Stimulated activated CD8-positive, alpha-beta memory T cell treated with anti-CD3 and anti-CD28 coated beads, Interleukin-7, amount 100 ng/mL, for 1 hour (primary cell): ENCODE results near the gene DNAH12.

ENCODE experiments used
- DNase-seq, 2 donors: peaks; one replicate each; pipeline ENCODE4 v3.0.0-alpha.2; 2020; ENCODE audit warnings: low read depth in 2 of 2

DNAH12 gene, protein sequence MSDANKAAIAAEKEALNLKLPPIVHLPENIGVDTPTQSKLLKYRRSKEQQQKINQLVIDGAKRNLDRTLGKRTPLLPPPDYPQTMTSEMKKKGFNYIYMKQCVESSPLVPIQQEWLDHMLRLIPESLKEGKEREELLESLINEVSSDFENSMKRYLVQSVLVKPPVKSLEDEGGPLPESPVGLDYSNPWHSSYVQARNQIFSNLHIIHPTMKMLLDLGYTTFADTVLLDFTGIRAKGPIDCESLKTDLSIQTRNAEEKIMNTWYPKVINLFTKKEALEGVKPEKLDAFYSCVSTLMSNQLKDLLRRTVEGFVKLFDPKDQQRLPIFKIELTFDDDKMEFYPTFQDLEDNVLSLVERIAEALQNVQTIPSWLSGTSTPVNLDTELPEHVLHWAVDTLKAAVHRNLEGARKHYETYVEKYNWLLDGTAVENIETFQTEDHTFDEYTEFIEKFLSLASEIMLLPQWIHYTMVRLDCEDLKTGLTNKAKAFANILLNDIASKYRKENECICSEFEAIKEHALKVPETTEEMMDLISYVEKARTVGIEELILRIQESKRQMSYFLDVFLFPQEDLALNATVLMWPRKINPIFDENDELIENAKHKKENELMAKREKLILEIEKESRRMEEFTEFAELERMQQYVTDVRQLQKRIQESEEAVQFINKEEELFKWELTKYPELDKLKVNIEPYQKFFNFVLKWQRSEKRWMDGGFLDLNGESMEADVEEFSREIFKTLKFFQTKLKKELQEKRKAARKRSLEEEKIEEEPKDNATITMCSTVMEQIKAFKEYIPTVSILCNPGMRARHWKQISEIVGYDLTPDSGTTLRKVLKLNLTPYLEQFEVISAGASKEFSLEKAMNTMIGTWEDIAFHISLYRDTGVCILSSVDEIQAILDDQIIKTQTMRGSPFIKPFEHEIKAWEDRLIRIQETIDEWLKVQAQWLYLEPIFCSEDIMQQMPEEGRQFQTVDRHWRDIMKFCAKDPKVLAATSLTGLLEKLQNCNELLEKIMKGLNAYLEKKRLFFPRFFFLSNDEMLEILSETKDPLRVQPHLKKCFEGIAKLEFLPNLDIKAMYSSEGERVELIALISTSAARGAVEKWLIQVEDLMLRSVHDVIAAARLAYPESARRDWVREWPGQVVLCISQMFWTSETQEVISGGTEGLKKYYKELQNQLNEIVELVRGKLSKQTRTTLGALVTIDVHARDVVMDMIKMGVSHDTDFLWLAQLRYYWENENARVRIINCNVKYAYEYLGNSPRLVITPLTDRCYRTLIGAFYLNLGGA (N-terminal part only)

DNA sequence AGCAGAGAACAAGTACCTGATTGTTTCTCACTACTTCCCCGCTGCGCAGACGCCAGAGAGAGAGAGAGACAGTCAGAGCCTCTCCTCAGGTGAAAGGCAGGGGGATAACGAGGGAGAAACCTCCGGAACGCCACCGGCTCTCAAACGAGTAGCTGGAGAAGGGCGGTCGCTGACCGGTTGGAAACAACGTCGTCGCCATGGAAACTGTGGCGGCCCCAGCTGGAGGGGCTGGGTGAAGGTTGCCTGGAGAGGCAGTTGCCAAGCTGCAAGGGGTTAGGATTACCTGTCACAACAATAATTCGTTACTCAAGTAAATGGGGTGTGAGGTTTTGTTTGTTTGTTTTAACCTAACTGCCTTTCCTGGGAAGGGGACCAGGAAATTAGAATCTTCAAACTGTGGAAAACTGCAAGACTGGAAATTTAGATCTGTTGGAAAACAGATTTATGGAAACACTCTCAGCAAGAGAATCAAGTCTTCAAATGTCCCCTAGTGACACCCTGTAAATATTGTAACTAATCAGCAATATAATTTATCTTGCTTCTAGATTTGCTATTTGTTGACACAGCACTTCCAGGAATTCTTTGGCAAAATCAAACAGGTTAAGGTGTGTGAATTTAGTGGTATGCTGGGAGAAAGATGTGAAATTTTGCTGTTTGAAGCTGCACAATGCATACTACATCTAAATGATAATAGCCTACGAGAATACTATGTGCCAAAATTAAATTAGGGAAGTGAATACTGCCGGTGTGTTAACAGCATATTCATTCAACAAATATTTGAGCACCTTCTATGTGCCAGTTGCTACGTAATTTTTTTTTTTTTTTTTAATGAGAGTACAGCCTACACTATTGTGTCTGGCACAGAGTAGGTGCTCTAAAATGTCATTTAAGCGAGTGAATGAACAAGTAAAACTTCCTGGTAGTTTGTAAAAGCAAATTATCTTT is at the start of gene DNAH12:
Gene DNAH12 (minus strand): TSS at position 164 of the 945 bp plus-strand sequence. CDS start 1,474 bp downstream, outside the sequence.
- no peak for DNase-seq

DNA sequence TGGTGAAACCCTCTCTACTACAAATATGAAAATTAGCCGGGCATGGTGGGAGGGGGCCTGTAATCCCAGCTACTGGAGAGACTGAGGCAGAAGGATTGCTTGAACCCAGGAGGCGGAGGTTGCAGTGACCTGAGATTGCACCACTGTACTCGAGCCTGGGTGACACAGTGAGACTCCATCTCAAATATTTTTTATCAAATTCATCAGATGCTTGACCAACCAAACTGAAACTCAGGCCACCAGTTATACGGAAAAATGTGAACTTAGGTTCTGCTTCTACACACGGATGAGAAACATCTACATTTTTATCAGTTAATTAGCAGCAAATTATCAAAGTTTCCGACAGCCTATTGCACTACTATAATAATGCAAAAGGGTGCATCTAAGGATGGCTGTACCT is 48.2 kb upstream of the DNAH12 start:
- no peak for DNase-seq

DNA sequence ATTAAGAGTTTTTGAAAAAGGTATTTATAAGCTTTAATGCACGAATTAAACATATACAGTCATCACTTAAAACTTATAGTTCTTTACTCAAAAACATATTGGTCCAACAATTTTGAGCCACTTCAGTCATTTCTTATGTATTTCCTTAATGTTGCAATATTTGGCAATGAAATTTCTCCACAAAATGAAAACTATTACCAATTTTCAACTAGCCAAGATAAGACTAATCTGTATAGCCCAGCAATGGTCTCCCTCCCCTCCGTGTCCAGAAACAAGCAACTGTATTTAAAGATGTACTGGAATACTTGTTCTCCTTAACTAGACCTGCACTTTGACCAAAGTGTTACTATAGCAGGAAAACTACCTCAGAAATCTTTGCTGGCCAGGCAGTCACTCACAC is 43.8 kb upstream of the DNAH12 start:
- no peak for DNase-seq

DNA sequence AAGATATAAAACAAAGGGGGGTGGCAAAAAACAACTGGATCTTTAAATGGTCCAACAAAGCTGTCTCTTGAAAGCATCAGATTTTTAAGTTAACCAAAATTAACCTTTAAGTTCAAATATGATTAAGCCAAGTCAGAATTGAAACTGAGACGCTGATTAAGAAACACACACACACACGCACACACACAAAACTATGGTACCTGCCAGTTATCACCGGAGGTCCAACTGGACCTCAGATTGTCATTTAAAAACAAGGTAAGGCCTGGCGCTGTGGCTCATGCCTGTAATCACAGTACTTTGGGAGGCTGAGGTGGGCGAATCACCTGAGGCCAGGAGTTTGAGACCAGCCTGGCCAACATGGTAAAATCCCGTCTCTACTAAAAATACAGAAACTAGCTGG is 42.6 kb upstream of the DNAH12 start:
- no peak for DNase-seq

DNA sequence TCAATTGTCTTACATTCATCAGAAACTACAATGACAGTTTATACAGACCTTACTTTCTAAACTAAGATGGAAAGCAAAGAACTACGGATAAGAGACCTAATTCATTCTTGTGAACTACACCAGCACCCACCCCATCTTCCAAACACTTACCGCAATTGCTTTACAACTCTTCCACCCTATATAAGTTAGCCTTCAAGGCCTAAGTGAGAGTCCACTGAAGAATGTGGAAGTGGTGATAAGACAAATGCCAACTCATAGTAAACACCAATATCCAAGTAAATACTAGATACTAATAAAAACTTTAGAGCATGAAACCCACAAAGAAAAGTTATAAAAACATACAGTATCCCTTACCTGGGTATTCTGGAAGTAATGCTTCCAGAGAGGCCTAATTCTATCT is 39.4 kb upstream of the DNAH12 start:
- no peak for DNase-seq

DNA sequence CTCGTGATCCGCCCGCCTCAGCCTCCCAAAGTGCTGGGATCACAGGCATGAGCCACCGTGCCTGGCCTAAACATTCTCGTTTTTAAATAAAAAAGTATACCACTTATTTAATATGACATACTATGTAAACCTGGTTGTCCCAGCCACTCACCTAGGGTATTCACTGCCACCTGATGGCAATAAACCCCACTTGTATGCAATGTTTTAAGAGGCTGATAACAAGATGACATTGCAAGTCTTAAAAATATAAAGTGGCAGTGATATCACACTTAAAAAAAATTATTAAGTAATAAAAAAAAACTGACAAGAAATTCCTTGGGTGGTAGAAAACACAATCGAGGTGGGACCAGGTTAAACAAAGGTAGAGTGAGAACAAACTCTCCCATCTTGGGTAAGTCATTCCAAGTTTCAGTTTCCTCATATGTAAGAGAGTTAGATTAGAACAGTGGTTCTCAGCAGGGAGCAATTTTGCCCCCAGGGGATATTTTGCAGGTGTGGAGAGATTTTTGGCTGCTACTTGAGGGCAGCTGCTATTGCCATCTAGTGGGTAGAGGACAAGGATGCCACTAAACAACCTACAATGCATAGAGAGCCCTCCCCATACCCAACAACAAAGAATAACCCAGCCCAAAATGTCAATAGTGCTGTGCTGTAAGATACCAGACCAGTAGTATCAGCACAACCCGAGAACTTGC is 38.5 kb upstream of the DNAH12 start:
- DNase-seq: no peak

DNA sequence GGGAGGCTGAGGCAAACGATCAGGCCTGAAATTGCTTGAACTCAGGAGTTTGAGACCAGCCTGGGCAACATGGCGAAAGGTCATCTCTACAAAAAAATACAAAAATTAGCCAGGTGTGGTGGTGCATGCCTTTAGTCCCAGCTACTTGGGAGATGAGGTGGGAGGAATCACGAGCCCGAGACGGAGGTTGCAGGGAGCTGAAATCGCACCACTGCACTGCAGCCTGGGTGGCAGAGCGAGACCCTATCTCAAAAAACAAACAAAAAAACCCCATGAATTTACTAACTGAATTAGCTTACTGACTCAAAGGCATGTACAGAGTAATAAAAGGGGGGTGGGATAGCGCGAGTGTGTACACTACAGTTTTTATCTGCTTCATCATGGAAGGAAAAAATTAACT is 33.7 kb upstream of the DNAH12 start:
- DNase-seq: no peak

DNA sequence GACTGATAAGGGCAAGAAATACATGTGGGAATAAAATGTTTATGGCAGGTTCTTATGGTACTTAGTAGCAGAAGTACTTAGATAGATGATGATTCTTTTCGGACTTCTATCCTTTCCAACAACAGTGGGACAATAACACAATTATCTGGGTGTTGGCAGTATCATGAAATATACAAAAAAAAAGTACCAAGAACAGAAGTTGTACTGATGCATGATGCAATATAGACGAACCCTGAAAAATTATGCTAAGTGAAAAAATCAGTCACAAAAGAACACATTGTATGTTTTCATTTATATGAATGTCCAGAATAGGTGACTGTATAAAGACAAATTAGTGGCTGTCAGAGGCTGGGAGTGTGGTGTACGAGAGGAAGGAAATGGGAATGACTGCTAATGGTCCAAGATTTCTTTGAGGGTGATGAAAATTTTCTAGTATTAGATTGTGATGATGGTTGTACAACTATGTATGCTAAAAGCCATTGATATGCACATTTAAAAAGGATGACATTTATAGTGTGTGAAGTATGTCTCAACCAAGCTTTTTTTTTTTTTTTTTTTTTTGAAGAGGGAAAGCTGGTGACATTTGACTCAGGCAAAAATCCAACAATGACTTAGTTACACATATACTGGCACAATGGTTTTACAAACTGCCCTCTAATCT is 32.0 kb upstream of the DNAH12 start:
- DNase-seq: no peak

DNA sequence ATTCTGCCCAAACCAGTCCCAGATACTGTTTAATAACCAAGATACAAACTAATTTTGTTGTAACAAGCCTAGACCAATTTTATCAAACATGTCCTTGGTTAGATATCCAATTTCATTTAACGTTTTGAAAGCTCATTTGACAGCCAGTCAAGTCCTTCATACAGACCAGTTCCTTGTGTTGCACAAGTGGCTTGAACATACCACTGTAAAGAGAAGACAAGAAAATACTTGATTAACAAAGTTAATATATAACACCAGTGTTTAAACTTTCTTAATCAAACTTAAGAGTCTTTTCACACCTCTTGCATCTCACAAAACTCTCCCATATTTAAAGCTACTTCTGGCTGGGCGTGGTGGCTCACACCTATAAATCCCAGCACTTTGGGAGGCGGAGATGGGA is 28.0 kb upstream of the DNAH12 start:
- no peak for DNase-seq

DNA sequence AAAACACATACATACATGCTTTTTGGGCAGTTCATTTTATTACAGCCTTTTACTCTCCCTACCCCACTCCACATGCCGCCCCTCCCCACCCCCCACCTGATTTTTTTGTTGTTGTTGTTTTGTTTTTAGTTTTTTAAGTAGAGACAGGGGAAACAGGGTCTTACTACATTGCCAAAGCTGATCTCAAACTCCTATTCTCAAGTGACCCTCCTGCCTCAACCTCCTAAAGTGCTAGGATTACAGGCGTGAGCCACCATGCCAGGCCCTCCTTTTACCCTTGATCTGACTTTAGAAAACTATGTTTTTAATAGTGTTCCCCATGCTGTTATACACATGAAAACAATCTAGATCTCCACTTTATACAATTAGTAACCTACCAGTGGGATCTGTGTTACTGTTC is 26.7 kb upstream of the DNAH12 start:
- no peak for DNase-seq

DNA sequence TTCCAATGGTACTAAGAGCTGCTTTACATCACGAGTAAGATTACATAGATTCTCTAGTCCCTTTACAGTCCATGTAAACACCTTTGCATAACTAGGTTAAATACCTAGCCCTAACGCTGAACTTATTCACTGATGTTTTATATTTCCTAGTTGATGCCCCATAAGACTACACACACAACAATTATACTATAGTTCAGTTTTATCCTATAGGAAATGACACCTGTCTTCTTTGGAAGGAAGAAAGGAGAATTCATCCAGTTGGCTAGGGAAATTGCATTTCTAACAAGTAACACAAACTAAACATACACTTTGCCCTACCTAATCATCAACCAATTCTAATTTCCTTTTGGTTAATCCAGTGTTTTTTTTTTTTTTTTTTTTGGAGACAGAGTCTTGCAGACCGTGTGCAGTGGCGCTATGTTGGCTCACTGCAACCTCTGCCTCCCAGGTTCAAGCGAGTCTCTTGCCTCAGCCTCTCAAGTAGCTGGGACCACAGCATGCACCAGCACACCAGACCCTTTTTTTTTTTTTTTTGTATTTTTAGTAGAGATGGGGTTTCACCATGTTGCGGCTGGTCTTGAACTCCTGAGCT is 25.8 kb upstream of the DNAH12 start:
- no peak for DNase-seq

DNA sequence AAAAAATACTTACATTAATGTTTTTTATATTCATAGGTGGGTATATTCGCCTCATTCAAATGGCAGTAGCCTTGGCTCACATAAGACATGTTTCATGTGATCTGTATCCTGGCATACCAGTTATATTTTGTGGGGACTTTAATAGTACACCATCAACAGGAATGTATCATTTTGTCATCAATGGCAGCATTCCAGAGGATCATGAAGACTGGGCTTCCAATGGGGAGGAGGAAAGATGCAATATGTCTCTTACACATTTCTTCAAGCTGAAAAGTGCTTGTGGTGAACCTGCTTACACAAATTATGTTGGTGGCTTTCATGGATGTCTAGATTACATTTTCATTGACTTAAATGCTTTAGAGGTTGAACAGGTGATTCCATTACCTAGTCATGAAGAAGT is 15.4 kb upstream of the DNAH12 start:
- no peak for DNase-seq

DNA sequence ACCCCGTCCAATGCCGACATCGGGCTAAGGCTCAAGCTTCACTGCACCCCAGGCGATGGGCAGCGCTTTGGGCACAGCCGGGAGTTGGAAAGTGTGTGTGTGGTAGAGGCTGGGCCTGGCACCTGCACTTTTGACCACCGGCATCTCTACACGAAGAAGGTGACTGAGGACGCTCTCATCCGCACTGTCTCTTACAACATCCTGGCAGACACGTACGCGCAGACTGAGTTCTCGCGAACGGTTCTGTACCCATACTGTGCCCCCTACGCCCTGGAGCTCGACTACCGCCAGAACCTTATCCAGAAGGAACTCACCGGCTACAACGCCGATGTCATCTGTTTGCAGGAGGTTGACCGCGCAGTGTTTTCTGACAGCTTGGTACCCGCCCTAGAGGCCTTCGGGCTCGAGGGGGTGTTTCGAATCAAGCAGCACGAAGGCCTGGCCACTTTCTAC is 13.0 kb upstream of the DNAH12 start:
- DNase-seq: no peak

DNA sequence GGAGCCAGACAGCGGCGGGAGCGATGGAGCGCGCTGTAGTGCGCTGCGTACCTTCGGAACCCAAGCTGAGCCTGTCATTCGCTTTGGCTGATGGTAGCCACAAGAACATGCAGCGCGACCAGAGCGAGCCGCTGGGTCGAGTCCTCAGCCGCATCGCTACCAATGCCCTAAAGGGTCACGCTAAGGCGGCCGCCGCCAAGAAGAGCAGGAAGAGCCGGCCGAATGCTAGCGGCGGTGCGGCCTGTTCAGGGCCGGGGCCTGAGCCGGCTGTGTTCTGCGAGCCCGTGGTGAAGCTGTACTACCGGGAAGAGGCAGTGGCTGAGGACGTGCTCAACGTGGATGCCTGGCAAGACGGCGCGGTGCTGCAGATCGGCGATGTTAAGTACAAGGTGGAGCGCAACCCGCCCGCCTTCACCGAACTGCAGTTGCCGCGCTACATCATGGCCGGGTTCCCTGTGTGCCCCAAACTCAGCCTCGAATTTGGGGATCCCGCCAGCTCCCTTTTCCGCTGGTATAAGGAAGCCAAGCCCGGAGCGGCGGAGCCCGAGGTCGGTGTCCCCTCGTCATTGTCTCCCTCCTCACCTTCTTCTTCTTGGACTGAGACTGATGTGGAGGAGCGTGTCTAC is 12.4 kb upstream of the DNAH12 start:
- no peak for DNase-seq

DNA sequence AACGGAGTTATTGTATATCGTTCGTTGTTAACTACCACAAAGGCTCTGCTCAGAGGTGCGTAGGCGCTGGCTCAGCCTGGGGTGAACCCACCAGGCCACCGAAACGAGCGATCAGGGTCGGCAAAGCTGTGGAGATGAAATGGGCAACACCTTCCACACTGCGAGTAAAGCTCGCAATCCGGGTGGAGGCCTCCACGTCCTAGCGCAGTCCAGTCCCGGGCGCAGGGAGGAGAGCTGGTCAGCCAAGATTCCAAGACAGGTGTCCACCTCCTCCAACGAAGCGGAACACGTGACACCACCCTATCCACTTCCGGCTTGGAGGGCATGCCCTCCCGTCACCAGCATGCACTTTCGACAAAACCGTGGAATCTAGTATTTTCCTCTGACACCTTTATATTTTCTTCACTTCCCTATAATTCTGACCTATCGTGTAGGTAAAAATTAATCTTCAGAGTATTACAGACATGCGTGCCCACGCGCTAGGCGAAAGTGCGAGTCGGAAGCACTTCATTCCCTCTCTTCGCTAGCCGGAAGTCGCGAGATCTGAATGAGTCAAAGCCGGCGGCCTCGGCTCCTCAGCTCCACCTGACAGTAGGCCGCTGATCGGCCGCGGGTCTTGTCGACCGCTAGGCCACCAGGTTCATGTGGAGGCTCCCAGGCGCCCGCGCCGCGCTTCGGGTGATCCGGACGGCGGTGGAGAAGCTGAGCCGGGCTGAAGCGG is 11.8 kb upstream of the DNAH12 start, which contains the start of gene PDE12:
Gene PDE12 (plus strand): TSS at position 537 of the 721 bp plus-strand sequence. CDS start 106 bp downstream, at position 643.
- DNase-seq: peak; percentile 56 to 70

DNA sequence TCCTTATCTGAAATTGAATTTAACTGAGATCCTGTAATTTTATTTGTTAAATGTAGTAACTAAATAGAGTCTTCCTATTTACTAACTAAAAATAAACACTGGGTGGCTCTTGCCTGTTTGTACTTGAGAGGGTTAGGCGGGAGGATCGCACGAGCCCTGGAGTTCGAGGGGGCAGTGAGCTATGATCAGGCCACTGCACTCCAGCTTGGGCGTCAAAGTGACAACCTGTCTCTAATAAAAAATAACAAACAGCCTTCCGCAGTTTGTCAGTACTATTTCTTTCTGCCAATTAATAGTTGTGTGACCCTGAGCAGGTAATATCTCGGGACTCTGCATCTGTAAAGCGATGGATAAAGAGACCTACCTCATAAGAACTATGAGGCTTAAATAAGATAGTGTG is 11.2 kb upstream of the DNAH12 start:
- DNase-seq: no peak

DNA sequence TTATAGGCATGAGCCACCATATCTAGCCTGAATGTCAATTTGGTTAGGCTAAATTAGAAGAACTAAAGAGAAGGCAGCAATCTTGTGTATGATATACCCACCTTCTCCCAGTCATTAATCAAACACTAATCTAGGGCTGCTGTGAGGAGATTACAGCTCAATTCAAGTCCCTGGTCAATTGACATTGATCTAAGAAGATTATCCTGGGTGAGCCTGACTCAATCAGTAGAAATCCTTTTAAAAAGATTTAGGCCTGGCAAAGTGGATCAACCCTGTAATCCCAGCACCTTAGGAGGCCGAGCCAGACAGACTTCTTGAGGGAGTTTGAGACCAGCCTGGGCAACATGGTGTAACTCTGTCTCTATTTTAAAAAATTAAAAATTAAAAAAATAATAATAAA is 2.5 kb upstream of the DNAH12 start:
- no peak for DNase-seq

DNA sequence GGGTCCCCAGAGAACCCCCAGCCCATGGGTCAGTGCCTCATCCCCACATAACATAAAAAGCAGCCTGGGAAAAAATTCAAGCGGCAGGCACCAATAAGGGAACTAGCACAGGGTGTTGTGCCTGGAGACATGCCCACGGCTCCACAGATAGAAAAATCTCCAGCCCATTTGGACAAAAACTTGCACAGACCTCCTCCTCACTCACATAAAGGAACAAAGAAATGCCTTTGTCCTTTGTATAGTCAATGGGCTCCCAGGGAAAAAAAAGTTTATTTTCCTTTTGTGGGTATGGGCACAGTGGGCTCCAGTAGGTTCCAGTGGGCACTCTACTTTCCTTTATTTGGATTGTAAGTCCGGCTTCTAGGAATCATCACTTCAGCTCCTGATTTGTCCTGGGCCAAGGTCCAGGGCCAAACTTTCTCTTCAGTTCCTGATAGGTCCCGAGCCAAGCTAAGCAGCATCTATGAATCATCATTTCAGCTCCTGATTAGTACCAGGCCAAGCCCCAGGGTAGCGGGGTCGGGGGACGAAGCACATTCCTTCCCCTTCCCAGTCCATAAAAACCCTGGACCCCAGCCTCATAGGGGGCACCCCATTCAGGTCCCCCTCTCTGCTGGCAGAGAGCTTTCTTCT is 1.6 kb upstream of the DNAH12 start:
- no peak for DNase-seq
